Fibroblast of lung (primary cell): ENCODE data around the gene DPH2.

ENCODE experiments used
- EZH2 ChIP-seq: IDR thresholded peaks from 2 replicates; pipeline ENCODE4 v1.5.1; 2012; ENCODE audit warnings: low read length, control low read depth, mild to moderate bottlenecking; ENCODE audit errors: missing control alignments
- TF ChIP-seq, protein P1 (sequence below), 2 donors: IDR thresholded peaks in 1 of 2; conservative IDR thresholded peaks in 1 of 2; 1 replicate in 1 of 2; 2 replicates in 1 of 2; pipeline ENCODE4 v1.5.1; 2011 to 2012; ENCODE audit warnings: low read length in 2 of 2, control low read depth in 1 of 2, inconsistent platforms in 1 of 2, low read depth in 1 of 2, mild to moderate bottlenecking in 1 of 2

DNA sequence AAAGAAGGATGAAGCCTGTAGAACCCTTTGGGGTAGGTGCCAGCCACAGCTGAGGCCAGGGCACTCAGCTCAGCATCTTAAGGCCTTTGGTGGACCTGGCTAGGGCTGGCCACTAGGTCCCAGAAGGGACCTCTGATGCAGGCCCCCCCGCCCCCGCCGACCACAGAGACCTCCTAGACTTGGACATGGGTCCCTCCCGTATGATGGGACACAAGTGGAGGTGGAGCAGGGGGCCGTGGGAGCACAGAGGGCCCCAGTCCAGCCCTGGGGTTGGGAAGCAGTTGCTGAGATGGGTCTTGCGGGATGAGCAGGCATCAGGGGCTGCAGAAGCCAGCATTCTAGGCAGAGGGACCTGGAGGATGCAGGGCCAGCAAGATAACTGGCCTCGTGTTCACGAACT, 12.4 kb downstream of the DPH2 start:
- TF ChIP-seq, protein P1, sequence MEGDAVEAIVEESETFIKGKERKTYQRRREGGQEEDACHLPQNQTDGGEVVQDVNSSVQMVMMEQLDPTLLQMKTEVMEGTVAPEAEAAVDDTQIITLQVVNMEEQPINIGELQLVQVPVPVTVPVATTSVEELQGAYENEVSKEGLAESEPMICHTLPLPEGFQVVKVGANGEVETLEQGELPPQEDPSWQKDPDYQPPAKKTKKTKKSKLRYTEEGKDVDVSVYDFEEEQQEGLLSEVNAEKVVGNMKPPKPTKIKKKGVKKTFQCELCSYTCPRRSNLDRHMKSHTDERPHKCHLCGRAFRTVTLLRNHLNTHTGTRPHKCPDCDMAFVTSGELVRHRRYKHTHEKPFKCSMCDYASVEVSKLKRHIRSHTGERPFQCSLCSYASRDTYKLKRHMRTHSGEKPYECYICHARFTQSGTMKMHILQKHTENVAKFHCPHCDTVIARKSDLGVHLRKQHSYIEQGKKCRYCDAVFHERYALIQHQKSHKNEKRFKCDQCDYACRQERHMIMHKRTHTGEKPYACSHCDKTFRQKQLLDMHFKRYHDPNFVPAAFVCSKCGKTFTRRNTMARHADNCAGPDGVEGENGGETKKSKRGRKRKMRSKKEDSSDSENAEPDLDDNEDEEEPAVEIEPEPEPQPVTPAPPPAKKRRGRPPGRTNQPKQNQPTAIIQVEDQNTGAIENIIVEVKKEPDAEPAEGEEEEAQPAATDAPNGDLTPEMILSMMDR (conservative IDR thresholded peaks at IDR 0.05 in 1 of 2, IDR thresholded peaks at IDR 0.05 in 1 of 2; ENCODE audit: low read depth in 1 of 2, low read length in 2 of 2), result no peak
- TF ChIP-seq EZH2, result no peak
